GM21737 (cell line): Measurements from ENCODE around the gene ACP4.
"Not testable (repeated sequence)": the region's sequence is repeated elsewhere in the genome, so short reads cannot be mapped to it uniquely, and the experiment has no call there.

Source experiments
- ATAC-seq: cut with Tn5 transposase; IDR thresholded peaks from one replicate; pipeline ENCODE4 v1.9.1; 2021; ENCODE audit warnings: mild to moderate bottlenecking, moderate library complexity; ENCODE audit not compliant: unreplicated experiment

The ACP4 gene

GRCh38 chr19:50796634-50797428 lies 6.6 kb downstream of the ACP4 start:
- no peak for ATAC-seq

GRCh38 chr19:50797429-50797780 lies 7.2 kb downstream of the ACP4 start:
- ATAC-seq, result no peak

GRCh38 chr19:50797781-50798658 lies 7.8 kb downstream of the ACP4 start:
- no peak for ATAC-seq

GRCh38 chr19:50798659-50799546 lies 8.7 kb downstream of the ACP4 start:
- ATAC-seq, result no peak

GRCh38 chr19:50799547-50799851 lies 9.3 kb downstream of the ACP4 start:
- no peak for ATAC-seq

GRCh38 chr19:50801107-50801506 lies 10.9 kb downstream of the ACP4 start:
- no peak for ATAC-seq

GRCh38 chr19:50803633-50804419 lies 13.6 kb downstream of the ACP4 start:
- no peak for ATAC-seq

GRCh38 chr19:50804420-50805272 lies 14.4 kb downstream of the ACP4 start:
- ATAC-seq, result peak; percentile 91

- ATAC-seq, result no peak
Measured at GRCh38 chr19:50808856-50809255, 18.6 kb downstream of the ACP4 start.

- ATAC-seq, result not testable (repeated sequence)
Measured at GRCh38 chr19:50811622-50812238, 21.5 kb downstream of the ACP4 start.

- ATAC-seq, result no peak
Measured at GRCh38 chr19:50812474-50812873, 22.3 kb downstream of the ACP4 start.

- ATAC-seq, result no peak
Measured at GRCh38 chr19:50814883-50815282, 24.7 kb downstream of the ACP4 start.

- ATAC-seq, result no peak
Measured at GRCh38 chr19:50815439-50815838, 25.2 kb downstream of the ACP4 start.

GRCh38 chr19:50817941-50818858 lies 28.0 kb downstream of the ACP4 start:
- peak; percentile 50 for ATAC-seq

- no peak for ATAC-seq
Measured at GRCh38 chr19:50818859-50819472, 28.8 kb downstream of the ACP4 start.

- ATAC-seq, result no peak
Measured at GRCh38 chr19:50819636-50820035, 29.4 kb downstream of the ACP4 start.

GRCh38 chr19:50820086-50820485 lies 29.9 kb downstream of the ACP4 start:
- no peak for ATAC-seq
